SK-N-DZ (cell line): ENCODE results near the gene NDUFS8.

Source experiments
- DNase-seq: peaks from one replicate; pipeline ENCODE4 v3.0.0-alpha.2; 2015; ENCODE audit warnings: low spot score

The NDUFS8 gene

DNA sequence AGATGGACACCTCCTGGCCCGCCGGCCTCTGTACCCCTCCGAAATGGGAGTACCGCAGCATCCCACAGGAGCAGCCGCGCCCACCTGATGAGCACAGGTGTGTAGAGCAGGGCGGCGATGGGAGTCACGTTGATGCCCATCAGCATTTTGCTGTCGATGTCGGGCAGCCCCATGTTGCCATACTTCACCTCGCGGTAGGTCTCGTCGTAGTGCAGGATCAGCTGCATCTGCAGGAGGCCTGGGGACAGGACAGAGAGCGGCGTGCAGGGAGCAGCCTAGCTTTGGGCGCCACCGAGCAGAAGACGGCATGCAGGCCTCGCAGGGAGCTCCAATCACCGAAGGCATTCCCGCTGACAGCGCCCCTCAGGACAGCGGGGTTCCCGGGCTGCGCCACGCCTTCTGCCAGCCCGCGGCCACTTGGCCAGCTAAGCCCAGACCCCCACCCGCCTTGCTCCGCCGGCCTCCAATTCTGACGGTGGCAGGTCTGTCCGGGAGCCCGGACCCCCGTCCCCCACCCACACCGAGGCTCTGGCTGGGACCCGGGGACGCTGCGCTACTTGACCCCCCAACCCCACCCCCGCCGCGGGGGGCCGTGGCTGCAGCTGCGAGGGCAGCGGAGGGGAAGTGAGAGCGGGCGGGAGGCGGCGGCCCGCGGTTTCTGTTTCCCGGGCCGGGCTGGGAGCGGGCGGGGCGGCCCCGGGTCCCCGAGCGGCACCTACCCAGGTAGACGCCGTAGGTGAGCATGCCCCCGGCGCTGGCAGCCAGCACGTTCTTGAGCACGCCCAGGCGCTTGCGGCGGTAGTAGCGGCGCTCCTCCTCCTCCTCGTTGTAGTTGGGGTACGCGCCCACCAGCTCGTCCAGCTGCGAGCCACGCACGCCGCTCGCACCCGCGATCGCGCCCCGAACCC is 27.3 kb upstream of the NDUFS8 start:
- DNase-seq, result no peak

DNA sequence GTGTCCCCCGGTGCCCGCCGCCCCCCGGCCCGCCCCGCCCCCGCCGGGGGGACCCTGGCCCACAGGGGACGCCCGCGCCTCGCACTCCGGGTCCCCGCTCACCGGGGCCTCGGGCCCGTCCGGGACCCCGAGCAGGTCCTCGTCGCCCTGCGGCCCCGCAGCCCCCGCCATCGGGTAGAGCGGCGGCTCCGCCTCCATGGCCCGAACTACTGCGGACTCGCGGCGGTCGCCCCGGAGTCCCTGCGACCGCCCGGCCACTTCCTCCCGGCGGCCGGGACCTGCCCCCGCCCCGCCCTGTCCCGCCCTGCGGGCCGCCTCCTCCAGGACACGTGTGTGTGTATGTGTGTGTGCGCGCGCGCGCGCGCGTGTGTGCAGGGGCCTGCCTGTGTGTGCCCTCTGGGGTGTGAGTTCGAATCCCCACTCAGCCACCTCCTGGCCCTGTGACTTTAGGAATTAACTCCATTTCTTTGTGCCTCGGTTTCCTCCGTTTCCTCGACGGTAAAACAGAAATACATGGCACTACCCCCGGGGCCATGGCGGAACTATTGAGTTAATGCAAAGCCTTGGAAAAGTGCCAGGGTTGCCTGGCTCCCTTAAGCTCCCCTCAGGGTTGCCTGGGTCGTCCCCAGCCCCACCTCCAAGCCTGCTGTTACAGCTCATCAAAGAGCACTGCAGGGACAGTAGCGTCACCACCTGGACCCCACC is 26.5 kb upstream of the NDUFS8 start, which contains the start of gene UNC93B1:
TSS of gene UNC93B1 (minus strand) at position 252 of the 705 bp plus-strand sequence. CDS start at position 198, 54 bp downstream.
- DNase-seq, result peak; percentile 47

DNA sequence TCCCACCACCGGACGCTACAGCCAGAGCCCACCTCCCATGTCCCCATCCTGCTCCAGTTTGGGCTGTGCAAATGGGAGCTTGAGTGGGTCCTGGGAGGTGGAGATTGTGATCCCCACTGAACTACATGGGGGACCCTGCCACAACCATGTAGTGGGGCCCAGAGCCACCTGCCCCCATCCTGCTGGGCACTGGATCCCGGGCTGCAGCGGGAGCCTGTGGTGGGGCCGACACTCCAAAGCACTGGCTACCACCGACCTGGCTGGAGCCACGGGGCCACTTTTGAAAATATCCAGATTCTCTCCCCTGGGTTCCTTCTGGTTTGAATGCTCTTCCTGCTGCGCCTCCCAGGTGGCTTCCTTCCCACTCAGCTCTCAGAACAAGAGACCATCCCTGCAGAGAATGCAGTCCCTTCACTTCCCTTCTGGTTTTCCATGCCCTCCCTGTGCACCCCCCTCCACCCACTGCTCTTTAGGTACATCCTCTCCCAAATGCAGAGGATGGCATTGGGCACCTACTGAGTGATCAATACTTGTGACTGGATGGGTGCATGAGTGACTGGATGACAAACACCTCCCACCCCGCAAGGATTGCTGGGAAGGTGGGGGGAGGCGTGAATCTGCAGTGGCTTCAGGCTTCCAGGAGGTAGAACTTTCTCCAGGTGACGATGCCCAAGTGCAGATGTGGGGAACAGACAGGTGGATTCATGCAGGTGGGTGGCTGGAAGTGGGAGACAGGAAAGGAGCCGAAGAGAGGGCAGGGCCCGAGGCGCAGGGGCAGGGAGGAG is 25.7 kb upstream of the NDUFS8 start:
- DNase-seq, result no peak

DNA sequence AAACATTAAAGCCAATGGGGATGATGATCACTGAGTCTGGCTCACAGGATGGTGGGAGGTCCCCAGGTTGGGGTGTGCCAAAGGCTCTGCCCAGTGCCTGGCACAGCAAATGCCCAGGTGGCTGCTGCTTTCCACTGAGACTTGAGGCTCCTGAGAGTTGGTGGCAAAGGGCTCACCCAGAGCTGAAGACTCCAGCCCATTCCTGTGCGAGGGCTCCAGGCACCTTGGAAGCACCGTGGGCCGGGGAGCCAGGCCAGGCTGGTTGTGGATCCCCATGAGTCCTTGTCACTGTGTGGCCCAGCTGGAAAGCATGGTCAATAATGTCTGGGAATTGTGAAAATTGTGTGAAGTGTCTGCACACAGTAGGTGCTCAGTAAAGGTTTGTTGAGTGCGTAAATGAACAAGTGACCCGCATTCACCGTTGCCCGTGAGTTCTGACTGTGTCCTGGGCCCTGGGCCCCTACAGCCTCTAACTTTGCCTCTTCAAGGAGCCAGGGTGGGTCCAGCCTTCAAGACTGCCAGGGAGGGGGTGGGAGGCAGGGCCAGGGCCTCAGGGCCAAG is 23.8 kb upstream of the NDUFS8 start:
- no peak for DNase-seq

DNA sequence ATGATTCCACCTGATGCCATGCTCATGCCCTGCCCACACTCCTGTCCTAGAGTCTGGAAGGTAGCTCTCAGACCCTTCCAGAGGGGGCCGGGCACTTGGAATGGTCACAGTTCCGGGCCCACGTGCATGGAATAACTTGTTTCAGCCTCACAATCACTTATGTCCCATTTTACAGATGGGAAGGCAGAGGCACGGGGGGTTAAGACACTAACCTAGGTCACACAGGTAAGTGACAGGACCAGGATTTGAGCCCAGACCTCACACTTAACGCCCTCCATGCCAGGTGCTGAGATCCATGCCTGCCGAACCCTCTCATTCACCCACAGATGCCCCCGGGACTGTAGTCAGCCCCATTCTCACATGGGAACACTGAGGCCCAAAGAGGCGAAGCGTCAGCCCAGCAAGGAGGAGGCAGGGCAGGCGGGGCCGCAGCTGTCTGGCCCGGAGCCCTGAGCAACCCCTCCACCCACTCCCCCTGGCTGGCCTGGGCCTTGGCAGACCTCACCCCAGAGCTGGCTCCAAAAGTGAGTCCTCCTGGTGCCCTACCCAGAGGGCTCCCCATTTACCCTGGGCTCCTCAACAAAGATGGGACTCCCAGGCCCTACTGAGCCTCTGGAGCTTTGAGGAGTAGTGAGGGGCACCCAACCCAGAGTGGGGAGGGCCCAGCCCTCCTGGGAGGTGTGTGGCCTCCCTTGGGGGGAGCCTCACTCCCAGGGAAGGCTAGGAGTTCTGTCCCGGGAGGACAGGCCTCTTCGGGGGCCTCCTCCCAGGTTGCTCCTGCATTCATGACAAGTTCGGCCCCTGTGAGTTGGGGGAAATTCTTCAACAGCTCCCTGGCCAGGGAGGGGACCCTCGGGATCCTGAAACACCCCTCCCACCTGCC is 22.7 kb upstream of the NDUFS8 start:
- no peak for DNase-seq

DNA sequence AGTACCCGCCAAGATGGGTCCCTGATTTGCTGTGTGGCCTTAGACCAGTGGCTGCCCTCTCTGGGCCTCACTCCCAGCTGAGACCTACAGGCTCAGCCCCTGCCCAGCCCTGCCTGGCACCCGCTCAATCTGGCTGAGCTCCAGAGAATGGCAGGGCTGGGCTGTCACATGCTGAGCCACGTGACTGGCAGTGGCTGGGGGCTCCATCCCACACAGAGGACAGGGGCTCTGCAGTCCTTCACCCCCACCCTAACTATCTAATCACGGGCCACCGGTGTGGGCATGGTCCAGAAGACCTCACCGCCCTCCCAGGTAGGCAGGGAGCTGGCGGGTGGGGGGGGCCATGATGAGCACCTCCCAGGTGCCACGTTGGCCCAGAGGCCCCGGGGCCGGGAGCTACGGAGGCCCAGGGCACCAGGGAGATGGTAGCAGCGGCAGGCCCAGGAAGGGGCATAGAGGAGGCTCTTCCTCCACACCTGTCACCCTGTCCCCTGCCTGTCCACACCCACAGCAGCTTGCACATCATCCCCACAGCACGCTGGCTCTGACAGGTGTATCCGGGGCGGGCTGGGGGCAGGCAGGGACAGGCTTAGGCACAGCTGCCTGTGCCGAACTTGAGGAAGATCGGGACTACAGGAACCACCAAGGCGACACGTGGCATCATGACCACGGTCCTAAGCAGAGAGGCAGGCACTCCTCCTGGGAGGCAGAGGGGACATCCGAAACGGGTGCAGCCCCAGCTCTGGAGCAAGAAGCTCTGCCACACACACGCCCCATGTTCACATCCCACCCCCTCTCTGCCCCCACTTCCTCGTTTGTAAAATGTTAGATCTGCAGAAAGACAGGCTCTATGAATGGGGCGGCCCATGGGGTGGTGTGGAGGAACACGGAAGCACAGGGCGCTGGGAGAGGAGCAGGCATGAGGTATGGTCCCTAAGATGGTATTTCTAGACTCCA is 21.8 kb upstream of the NDUFS8 start:
- DNase-seq, result no peak

DNA sequence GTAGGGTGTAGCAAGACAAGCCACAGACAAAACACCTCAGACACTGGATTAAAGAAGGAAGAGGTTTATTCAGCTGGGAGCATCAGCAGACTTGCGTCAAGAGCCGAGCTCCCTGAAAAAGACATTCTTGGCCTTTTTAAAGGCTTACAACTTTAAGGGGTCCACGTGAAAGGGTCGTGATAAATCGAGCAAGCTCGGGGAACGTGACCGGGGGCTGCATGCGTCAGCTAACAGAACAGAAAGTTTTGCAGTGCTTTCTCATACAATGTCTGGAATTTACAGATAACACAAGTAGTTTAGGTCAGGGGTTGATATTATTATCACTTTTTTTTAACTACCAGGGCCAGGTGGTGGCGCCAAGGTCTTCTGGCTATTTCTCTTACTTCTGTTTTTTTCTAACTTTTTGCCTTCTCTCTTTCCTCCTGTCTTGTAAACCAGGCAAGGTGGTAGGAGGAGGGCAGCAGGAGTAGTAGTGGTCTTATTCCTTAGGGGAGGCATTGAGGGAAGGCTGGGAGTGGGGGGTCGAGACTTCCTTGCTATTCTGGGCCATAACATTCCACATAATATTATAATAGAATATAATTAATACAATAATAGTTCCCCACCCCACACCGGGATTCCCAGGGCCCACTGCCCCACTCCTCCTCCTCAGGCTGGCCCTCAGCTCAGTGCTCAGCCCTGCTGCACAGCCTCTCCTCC is 20.9 kb upstream of the NDUFS8 start:
- DNase-seq, result no peak

DNA sequence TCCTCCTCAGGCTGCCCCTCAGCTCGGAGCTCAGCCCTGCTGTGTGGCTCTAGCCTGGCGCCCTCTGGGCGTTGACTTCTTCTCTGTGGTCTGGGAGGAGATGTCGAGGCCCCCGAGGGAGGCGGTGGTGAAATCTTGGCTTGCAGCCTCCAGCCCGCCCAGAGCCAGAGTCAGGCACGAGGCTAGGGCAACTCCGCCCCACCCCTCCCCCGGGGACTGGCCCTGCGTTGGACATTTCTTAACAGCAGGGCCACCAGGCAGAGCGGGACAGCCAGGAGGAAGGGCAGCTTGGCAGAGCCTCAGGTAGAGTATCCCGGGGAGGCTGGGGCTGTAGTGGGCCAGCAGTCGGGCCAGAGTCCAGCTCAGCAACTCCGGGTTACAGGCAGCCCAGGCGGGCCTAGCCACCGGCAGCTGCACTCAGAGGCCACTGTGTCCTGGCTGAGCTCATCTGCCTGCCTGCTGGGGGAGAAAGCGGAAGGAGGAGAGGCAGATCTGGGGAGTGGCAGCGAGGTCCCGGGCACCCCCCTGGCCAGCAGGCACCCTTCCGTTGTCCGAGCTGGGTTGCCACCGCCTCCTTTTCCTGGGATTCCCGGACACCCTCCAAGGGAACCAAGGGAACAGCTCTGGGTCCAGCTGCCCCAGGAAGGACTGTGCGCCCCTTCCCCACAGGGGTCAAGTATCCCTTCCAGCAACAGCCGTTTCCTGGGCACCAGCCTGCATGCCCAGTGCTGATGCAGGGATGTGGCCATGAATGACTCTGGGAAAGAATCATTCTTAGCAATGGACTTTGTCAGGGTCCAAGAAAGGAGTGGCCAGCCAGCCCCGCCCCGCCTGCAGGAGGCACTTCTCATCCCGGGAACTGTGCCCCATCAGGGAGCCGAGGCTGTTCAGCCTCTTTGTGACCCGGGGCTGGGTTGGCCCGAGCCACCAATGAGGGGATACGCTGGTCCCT is 20.1 kb upstream of the NDUFS8 start, which contains the start of gene ALDH3B1:
TSS of gene ALDH3B1 (plus strand) at position 238 of the 952 bp plus-strand sequence. CDS start 4,971 bp downstream, outside the sequence.
- peak; percentile 55 for DNase-seq

DNA sequence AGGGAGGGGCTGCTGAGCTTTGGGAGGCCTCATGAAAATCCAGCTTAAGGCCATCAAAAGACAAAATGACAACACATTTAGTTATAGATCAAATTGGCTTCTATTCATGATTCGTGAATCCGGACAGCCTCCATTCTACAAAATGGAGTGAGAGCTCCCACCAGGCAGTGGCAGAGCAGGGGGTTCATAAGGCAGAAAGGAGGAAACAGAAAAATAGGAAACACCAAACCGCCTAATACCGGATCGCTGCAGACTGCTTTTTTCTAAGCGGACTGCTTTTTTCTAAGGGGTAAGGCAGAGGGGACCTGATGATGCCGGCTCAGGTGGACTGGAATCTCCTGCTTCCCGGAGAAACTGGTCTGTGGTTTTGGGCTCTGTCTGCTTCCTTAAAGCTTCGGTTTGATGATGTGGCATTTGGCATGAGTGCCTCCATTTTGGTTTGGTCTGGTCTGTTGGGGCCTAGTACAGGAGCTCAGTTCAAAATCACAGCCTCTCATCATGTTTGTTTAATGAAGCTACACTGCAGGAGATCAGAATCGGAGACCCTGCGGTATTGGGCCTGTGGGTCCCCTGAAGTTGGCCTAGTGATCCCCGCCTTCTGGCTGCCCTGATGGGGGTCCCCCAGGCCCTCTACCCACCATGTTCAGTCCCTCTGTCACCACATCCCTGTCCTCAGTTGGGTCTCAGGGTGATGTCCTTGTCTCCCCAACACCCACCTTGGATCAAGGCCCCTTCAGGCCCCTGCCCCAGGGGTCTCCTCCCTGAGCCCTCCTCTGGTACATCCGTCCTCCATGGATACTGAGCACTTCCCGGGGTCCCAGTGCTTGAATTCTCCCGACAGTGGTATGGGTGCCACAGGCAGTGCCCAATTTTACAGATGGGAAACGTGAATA is 19.2 kb upstream of the NDUFS8 start:
- DNase-seq, result no peak

DNA sequence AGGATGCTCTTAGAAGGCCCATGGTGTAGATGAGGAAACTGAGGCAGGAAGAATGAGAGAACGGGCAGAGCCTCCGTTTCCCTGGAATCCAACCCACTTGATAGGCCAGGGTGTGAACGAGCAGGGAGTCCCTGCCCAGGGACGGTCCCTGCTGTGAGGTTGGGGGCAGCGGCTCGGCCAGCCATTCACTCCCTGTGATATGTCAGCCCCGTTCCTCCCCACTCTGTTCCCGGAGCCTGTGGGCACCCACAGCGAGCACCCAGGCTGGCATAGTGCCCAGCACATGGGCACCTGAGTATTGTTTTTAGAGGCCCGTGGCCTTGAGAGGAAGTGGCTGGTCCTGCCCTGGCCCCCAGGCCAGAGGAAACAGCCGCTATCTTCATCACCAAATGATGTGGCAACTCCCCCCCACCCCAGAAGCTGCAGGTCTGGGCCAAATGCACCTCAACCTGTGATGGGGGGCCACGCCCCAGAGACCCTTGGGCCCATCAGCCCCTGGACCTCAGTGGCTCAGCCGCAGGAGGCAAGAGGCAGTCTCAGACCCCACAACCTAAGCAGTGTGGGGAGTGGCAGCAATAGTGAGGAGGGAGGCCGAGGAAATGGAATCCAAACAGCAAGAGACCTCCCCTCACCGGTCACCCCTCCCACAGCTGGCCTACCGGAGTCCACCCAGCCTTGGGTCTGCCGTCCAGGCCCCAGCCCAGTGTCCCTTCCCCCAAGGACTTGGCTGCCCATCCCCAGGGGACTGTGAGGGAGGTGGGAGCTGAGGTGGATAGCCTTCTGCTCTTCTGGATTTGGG is 18.2 kb upstream of the NDUFS8 start:
- no peak for DNase-seq

DNA sequence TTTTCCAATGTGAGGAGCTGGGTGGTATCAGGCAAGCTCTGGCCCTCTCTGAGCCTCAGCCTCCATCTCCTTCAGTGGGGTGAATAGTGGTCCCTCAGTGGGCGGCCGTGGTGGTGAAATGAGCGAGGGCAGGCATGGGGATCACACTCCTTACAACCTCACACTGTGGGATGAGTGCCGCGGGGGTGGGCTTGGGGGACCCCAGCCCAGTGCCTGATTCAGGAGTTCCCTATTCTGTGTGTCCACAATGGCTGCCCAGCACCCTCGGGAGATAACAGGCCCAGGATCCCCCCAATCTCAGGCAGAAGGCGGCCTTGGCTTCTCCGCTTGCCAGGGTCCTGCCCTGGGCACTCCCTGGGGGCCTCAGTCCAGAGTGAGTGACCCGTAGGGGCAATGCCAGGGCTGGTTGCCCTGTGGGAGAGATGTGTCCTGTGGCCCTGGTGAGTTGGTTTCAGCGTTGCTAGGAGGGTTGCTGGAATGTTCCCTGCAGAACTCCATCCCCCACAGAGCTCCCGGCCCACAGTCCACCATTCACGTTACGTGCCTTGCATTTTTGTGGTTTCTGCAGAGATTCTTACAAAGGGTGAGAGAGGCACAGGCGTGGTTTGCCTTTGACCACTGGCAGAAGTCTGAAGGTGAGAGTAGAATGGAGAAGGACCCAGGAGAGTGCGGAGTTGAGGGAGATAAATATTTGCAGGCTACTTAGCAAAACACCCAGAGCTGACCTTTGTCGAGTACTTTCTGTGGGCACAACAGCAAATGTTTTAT is 17.5 kb upstream of the NDUFS8 start:
- no peak for DNase-seq

DNA sequence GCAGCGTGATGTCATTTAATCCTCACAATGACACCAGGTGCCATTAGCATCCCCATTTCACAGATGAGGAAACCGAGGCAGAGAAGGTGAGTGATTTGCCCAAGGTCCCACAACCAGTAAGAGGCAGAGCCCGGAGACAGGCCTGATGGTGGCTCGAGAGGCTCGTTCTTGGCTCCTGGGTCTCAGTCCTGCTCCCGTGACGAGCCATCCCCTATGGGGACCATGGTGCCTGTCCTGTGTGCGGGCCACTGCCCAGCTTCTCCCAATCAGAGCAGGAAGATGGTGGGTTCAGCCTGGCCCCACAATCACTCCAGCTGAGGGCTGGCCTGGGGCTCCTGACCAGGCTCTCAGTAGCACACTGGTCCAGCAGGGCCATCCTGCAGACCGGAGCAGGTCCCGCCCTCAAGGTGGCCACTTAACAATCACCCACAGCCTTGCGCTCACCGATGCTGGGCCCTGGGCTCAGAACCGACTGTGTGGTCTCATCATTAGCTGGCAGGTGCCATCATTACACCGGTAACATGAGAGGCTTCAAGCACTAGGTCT is 16.8 kb upstream of the NDUFS8 start:
- DNase-seq, result no peak

DNA sequence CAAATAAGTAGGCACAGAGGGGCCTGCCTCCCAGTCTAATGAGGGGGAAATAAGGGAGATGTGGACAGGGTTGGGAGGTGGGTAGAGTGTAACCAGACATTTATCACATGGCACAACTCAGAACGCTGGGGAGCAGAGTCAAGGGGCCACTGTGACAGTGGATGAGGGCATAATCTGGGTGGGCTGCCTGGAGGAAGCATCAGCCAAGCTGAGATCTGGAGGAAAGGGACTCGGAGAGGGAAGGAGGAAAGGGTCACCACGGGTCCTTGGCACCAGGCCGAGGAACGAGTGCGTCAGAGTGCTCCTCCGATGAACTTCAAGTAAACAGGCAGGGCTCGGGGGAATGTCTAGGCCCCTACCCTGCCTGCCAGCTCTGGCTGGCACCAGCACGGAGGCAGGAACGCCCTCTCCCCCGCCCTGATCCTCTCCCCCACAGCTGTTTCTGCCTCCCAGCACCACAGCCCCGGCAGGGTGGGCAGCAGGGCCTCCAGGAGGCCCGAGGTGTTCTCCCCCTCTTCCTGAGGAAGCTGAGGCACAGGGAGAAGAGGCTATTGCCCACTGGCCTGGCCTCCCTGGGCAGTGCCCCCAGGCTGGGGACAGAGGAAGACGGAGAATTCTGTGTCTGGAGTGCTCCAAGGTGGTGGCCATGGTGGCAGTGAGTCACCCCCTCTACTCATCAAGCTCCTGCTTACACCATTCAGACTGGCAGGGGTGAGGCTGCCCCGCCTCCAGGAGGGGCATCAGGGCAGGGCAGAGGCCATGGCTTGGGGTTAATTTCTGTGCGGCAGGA is 16.1 kb upstream of the NDUFS8 start:
- DNase-seq, result no peak
